NCI-H446 treated with DMSO at 0.1 percent for 48 hours (cell line): Measurements from ENCODE around the gene GRM8.

ENCODE experiments used
- DNase-seq: peaks from one replicate; lab custom pipeline; 2025; lab: John Stamatoyannopoulos, UW

The GRM8 gene

GRCh38 chr7:126511046-126511445, 741.7 kb downstream of the GRM8 start:
- DNase-seq: no peak

GRCh38 chr7:126501617-126502016, 751.1 kb downstream of the GRM8 start:
- DNase-seq: no peak

GRCh38 chr7:126499481-126499880, 753.3 kb downstream of the GRM8 start:
- no peak for DNase-seq

- no peak for DNase-seq
Measured at GRCh38 chr7:126495733-126496132, 757.0 kb downstream of the GRM8 start.

- DNase-seq: no peak
Measured at GRCh38 chr7:126495001-126495400, 757.7 kb downstream of the GRM8 start.

GRCh38 chr7:126493801-126494200, 758.9 kb downstream of the GRM8 start:
- no peak for DNase-seq

- DNase-seq: no peak
Measured at GRCh38 chr7:126489874-126490273, 762.9 kb downstream of the GRM8 start.

- no peak for DNase-seq
Measured at GRCh38 chr7:126487728-126488442, 764.9 kb downstream of the GRM8 start.

- no peak for DNase-seq
Measured at GRCh38 chr7:126486806-126487205, 765.9 kb downstream of the GRM8 start.

GRCh38 chr7:126485791-126486190, 767.0 kb downstream of the GRM8 start:
- DNase-seq: no peak

- DNase-seq: no peak
Measured at GRCh38 chr7:126483972-126484371, 768.8 kb downstream of the GRM8 start.

GRCh38 chr7:126472825-126473224, 779.9 kb downstream of the GRM8 start:
- no peak for DNase-seq

GRCh38 chr7:126462405-126462804, 790.3 kb downstream of the GRM8 start:
- no peak for DNase-seq

- no peak for DNase-seq
Measured at GRCh38 chr7:126460664-126461063, 792.1 kb downstream of the GRM8 start.

GRCh38 chr7:126453104-126453503, 799.6 kb downstream of the GRM8 start:
- no peak for DNase-seq

- no peak for DNase-seq
Measured at GRCh38 chr7:126450269-126450671, 802.5 kb downstream of the GRM8 start.

- no peak for DNase-seq
Measured at GRCh38 chr7:126449611-126450268, 803.0 kb downstream of the GRM8 start.

GRCh38 chr7:126447984-126448383, 804.8 kb downstream of the GRM8 start:
- DNase-seq: no peak

- no peak for DNase-seq
Measured at GRCh38 chr7:126445991-126446390, 806.8 kb downstream of the GRM8 start.

- DNase-seq: no peak
Measured at GRCh38 chr7:126443951-126444350, 808.8 kb downstream of the GRM8 start.

- DNase-seq: no peak
Measured at GRCh38 chr7:126442908-126443307, 809.8 kb downstream of the GRM8 start.

GRCh38 chr7:126441745-126442144, 811.0 kb downstream of the GRM8 start:
- DNase-seq: no peak

GRCh38 chr7:126440542-126440941, 812.2 kb downstream of the GRM8 start:
- DNase-seq: no peak
